ENCODE data around the gene FADS3.

FADS3 gene

DNA sequence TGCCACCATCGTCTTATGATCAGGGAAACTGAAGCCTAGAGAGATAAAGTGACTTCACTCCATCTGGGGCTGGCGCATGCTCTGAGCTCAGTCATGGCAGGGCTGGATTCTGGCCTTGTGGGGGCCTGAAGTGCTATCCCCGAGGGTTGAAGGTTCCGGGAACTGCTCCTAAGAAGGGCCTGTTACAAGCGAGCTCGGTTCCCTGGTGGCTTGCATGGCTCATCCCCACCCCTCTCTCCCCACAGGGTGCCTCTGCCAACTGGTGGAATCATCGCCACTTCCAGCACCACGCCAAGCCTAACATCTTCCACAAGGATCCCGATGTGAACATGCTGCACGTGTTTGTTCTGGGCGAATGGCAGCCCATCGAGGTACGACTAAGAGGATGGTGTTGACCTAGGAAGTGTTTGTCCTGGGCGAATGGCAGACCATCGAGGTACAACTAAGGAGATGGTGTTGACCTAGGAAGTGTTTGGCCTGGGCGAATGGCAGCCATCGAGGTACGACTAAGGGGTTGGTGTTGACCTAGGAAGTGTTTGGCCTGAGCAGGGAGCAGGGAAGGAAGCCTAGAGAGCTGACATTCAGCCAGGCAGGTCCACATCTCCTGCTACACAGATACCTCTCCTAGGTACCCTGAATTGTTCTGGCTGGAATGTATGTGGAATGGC, 43.3 kb downstream of the FADS3 start:
- H3K4me3 ChIP-seq (ENCODE audit: low read depth, low read length): no peak overlapping the region
- in situ Hi-C loops (cut with HindIII; ENCODE audit: low sequenced_read_pairs): no loop called here
- no peak for DNase-seq (ENCODE audit: low read depth, low spot score)
- TF ChIP-seq, protein P1, sequence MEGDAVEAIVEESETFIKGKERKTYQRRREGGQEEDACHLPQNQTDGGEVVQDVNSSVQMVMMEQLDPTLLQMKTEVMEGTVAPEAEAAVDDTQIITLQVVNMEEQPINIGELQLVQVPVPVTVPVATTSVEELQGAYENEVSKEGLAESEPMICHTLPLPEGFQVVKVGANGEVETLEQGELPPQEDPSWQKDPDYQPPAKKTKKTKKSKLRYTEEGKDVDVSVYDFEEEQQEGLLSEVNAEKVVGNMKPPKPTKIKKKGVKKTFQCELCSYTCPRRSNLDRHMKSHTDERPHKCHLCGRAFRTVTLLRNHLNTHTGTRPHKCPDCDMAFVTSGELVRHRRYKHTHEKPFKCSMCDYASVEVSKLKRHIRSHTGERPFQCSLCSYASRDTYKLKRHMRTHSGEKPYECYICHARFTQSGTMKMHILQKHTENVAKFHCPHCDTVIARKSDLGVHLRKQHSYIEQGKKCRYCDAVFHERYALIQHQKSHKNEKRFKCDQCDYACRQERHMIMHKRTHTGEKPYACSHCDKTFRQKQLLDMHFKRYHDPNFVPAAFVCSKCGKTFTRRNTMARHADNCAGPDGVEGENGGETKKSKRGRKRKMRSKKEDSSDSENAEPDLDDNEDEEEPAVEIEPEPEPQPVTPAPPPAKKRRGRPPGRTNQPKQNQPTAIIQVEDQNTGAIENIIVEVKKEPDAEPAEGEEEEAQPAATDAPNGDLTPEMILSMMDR (IDR thresholded peaks at IDR 0.05; ENCODE audit: low read depth, low read length): no peak

- no peak for DNase-seq (ENCODE audit: low read depth, low spot score)
- H3K4me3 ChIP-seq (ENCODE audit: low read depth, low read length): no peak overlapping the region
- TF ChIP-seq, protein P1 (IDR thresholded peaks at IDR 0.05; ENCODE audit: low read depth, low read length): no peak
- in situ Hi-C loops (cut with HindIII; ENCODE audit: low sequenced_read_pairs): no loop called here
Observed at GRCh38 chr11:61846362-61847020, 44.9 kb downstream of the FADS3 start.

- in situ Hi-C loops (cut with HindIII; ENCODE audit: low sequenced_read_pairs): no loop called here
- TF ChIP-seq, protein P1 (IDR thresholded peaks at IDR 0.05; ENCODE audit: low read depth, low read length): no peak
- no peak overlapping the region for H3K4me3 ChIP-seq (ENCODE audit: low read depth, low read length)
- no peak for DNase-seq (ENCODE audit: low read depth, low spot score)
Observed at GRCh38 chr11:61844909-61845565, 46.3 kb downstream of the FADS3 start.

- DNase-seq (ENCODE audit: low read depth, low spot score): no peak
- TF ChIP-seq, protein P1 (IDR thresholded peaks at IDR 0.05; ENCODE audit: low read depth, low read length): no peak
- in situ Hi-C loops (cut with HindIII; ENCODE audit: low sequenced_read_pairs): no loop called here
- no peak overlapping the region for H3K4me3 ChIP-seq (ENCODE audit: low read depth, low read length)
Observed at GRCh38 chr11:61842528-61842820, 48.9 kb downstream of the FADS3 start.

DNA sequence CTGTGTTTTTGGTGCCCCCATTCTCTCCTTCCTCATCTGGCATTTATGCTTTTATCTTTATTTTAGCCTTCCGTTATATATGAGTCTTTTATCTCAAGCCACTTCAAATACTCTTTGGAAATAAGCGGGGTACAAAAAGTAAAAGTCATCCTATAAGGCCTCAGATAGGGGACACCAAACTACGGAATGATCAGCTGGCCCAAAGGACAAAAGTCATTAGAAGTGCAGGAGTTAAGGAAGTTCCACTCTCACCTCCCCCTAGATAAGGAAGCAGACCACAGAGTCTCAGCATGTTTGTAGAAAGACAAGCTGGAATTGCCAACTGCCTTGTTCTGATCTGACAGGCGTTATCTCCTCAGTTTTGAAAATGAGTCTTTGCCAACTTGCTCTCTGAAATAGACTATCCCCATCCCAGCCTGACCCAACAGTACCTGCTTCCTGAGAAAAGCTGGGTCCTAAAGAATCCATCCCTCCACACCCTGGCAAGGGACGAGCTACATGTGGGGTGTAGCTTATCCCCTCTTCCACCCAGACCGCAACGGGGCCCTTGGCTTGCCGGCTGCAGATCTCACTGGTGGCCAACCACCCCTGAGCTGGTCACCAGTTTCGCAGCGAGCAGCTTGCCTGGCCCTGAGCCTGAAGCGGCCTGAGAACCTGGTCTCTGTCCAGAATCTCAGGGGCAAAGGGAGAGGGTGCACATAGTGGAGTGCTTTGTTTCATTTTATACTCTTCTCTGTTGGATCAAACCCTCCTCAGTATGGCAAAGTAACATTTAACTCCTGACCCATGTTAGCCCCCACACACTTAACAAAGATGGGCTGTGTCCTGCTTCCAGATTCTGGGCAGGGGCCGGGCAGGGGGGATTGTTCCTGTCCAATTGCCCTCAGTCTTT, 49.5 kb downstream of the FADS3 start:
- DNase-seq (ENCODE audit: low read depth, low spot score): no peak
- in situ Hi-C loops (cut with HindIII; ENCODE audit: low sequenced_read_pairs): no loop called here
- TF ChIP-seq, protein P1 (IDR thresholded peaks at IDR 0.05; ENCODE audit: low read depth, low read length): no peak
- H3K4me3 ChIP-seq (ENCODE audit: low read depth, low read length): no peak overlapping the region

- in situ Hi-C loops (cut with HindIII; ENCODE audit: low sequenced_read_pairs): no loop called here
- DNase-seq (ENCODE audit: low read depth, low spot score): no peak
- TF ChIP-seq, protein P1 (IDR thresholded peaks at IDR 0.05; ENCODE audit: low read depth, low read length): no peak
- H3K4me3 ChIP-seq (ENCODE audit: low read depth, low read length): no peak overlapping the region
Observed at GRCh38 chr11:61840371-61840770, 51.0 kb downstream of the FADS3 start.
